HepG2 (cell line): ENCODE data around the gene ASXL1. TPM values are rescaled to one million over a fixed set of nuclear protein-coding genes. Genes with fewer than 3 reads are reported as not detected.

Experiments used
- ARHGAP35 ChIP-seq: sonication (generic); formaldehyde crosslinking; IDR thresholded peaks from 2 replicates; pipeline ENCODE4 v1.9.0; 2022; ENCODE audit warnings: mild to moderate bottlenecking, inconsistent platforms, moderate library complexity, missing genetic modification reagents, borderline replicate concordance
- CHD4 ChIP-seq: fragments of 200-600 bp; sonication (generic); IDR thresholded peaks from 2 replicates; pipeline ENCODE4 v1.7.0; 2017; ENCODE audit warnings: mild to moderate bottlenecking, low read length, borderline replicate concordance
- GATAD2A ChIP-seq: IDR thresholded peaks from 2 replicates; pipeline ENCODE4 v1.6.1; 2016
- NFATC3 ChIP-seq: sonication (generic); formaldehyde crosslinking; IDR thresholded peaks from 2 replicates; pipeline ENCODE4 v1.5.1; 2020; ENCODE audit warnings: mild to moderate bottlenecking, missing genetic modification reagents
- NFE2L2 ChIP-seq: fragments of 150-350 bp; IDR thresholded peaks from 2 replicates; pipeline ENCODE4 v1.6.1; 2014; ENCODE audit warnings: low read length
- NRL ChIP-seq: sonication (generic); formaldehyde crosslinking; IDR thresholded peaks from 2 replicates; pipeline ENCODE4 v1.5.0; 2020; ENCODE audit warnings: missing genetic modification reagents, mild to moderate bottlenecking, moderate library complexity, borderline replicate concordance
- SATB2 ChIP-seq: sonication (generic); formaldehyde crosslinking; IDR thresholded peaks from 2 replicates; pipeline ENCODE4 v1.5.0; 2020; ENCODE audit warnings: missing genetic modification reagents
- SOX6 ChIP-seq, 2 experiments: fragments of 450-650 bp in 1 of 2; sonication (generic) in 1 of 2; formaldehyde crosslinking in 1 of 2; IDR thresholded peaks; 2 replicates each; pipeline versions ENCODE4 v1.4.0 to v1.6.1; 2017 to 2020; ENCODE audit warnings: antibody characterized with exemption in 1 of 2, mild to moderate bottlenecking in 1 of 2, missing genetic modification reagents in 1 of 2
- TCF12 ChIP-seq, 2 experiments: fragments of 450-650 bp in 1 of 2; sonication (generic) in 1 of 2; formaldehyde crosslinking in 1 of 2; IDR thresholded peaks; 2 replicates each; pipeline versions ENCODE4 v1.6.1 to v1.8.0; 2017 to 2022; ENCODE audit warnings: antibody characterized with exemption in 1 of 2, mild to moderate bottlenecking in 1 of 2, missing genetic modification reagents in 1 of 2, moderate library complexity in 1 of 2
- ZMYM2 ChIP-seq: sonication (generic); formaldehyde crosslinking; IDR thresholded peaks from 2 replicates; pipeline ENCODE4 v1.8.0; 2022; ENCODE audit warnings: mild to moderate bottlenecking, missing genetic modification reagents
- ZNF232 ChIP-seq: sonication (generic); formaldehyde crosslinking; IDR thresholded peaks from 2 replicates; pipeline ENCODE4 v1.4.0; 2020; ENCODE audit warnings: missing genetic modification reagents, borderline replicate concordance
- ZNF563 ChIP-seq: sonication (generic); formaldehyde crosslinking; IDR thresholded peaks from 2 replicates; pipeline ENCODE4 v1.8.0; 2022; ENCODE audit warnings: mild to moderate bottlenecking, moderate library complexity, missing genetic modification reagents
- ZNF782 ChIP-seq: sonication (generic); formaldehyde crosslinking; IDR thresholded peaks from 2 replicates; pipeline ENCODE4 v1.4.0; 2020; ENCODE audit warnings: missing genetic modification reagents, mild to moderate bottlenecking, borderline replicate concordance
- polyA plus RNA-seq, 8 experiments: library from polyadenylated mRNA; depleted of rRNA in 3 of 8; stranded (reverse) in 7 of 8; unstranded in 1 of 8; fragments of >200 nt; fragmentation: Illumina TruSeq in 4 of 8; extraction: Trizol in 4 of 8; gene quantifications; 2 replicates each; pipeline versions ENCODE4 v1.2.1 to v1.2.3, GENCODE V29; 2011 to 2016; ENCODE audit warnings: low read depth in 4 of 8, missing spikeins in 1 of 8, mixed read lengths in 1 of 8; ENCODE audit not compliant: insufficient read depth in 1 of 8
- total RNA-seq, 5 experiments: library from RNA; depleted of rRNA; stranded (reverse); fragments of >200 nt; fragmentation: Illumina TruSeq; extraction: Trizol; gene quantifications; 2 replicates each; pipeline ENCODE4 v1.2.3, GENCODE V29; 2016; ENCODE audit warnings: low read depth in 1 of 5
- TF ChIP-seq, protein P1 (sequence below), 2 experiments: IDR thresholded peaks; 2 replicates each; pipeline ENCODE4 v1.6.1; 2011 to 2012; ENCODE audit warnings: low read length in 2 of 2, borderline replicate concordance in 1 of 2, low read depth in 1 of 2, mild to moderate bottlenecking in 1 of 2, moderate library complexity in 1 of 2
- TF ChIP-seq, protein P2 (sequence below): sonication (generic); formaldehyde crosslinking; IDR thresholded peaks from 2 replicates; pipeline ENCODE4 v1.4.0; 2020; ENCODE audit warnings: missing genetic modification reagents
- TF ChIP-seq, protein P3 (sequence below): conservative IDR thresholded peaks from 2 replicates; pipeline ENCODE4 v1.6.1; 2018; ENCODE audit warnings: missing genetic modification reagents
- TF ChIP-seq, protein P4 (sequence below): sonication (generic); formaldehyde crosslinking; IDR thresholded peaks from 2 replicates; pipeline ENCODE4 v1.4.0; 2020; ENCODE audit warnings: mild to moderate bottlenecking, low read depth, missing genetic modification reagents

Gene ASXL1
- total and polyA plus RNA-seq, 2 of the 13 experiments (the other 11 are each of a cell fraction or from before 2014, with no cell fraction given), result 62.1 to 74.8 TPM

DNA sequence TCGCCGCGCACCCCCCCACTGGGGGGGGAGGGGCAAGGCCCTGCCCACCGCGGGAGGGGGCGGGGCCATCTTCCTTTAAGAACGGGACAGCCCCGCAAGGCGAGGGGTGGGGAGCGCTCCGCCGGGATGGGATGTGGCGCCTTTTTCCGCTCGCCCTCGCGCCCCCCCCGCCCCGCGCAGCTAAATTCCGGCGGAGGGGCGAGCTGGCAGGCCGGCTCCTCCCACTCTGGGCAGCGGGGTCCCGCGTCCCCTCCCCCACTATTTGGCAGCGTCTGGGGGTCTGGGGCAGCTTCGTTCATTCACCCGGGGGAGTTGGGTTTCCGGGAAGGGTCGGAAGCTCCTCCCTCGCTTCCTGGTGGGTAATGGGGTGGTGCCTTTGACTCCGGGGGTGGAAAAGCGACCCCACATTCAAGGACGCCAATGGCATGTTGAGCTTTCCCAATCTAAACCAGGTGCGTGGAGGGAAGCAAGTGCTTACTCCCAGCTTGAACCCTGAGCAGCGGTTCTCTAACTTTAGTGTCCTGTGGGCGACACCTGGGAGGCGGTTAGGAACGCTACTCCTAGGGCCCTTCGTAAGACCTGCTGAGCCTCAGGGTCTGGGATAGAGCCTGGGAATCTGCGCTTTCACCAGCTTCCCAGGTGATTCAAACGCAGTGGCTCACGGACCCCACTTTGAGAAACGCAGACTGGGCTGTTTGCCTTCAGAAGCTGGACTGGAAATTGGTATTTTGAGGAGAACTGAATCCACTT is 927 bp downstream of the ASXL1 start (continued):
- TF ChIP-seq, protein P1, sequence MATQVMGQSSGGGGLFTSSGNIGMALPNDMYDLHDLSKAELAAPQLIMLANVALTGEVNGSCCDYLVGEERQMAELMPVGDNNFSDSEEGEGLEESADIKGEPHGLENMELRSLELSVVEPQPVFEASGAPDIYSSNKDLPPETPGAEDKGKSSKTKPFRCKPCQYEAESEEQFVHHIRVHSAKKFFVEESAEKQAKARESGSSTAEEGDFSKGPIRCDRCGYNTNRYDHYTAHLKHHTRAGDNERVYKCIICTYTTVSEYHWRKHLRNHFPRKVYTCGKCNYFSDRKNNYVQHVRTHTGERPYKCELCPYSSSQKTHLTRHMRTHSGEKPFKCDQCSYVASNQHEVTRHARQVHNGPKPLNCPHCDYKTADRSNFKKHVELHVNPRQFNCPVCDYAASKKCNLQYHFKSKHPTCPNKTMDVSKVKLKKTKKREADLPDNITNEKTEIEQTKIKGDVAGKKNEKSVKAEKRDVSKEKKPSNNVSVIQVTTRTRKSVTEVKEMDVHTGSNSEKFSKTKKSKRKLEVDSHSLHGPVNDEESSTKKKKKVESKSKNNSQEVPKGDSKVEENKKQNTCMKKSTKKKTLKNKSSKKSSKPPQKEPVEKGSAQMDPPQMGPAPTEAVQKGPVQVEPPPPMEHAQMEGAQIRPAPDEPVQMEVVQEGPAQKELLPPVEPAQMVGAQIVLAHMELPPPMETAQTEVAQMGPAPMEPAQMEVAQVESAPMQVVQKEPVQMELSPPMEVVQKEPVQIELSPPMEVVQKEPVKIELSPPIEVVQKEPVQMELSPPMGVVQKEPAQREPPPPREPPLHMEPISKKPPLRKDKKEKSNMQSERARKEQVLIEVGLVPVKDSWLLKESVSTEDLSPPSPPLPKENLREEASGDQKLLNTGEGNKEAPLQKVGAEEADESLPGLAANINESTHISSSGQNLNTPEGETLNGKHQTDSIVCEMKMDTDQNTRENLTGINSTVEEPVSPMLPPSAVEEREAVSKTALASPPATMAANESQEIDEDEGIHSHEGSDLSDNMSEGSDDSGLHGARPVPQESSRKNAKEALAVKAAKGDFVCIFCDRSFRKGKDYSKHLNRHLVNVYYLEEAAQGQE (IDR thresholded peaks at IDR 0.05; ENCODE audit: borderline replicate concordance in 1 of 2, low read depth in 1 of 2, low read length in 2 of 2), result no peak
- TF ChIP-seq, protein P2, sequence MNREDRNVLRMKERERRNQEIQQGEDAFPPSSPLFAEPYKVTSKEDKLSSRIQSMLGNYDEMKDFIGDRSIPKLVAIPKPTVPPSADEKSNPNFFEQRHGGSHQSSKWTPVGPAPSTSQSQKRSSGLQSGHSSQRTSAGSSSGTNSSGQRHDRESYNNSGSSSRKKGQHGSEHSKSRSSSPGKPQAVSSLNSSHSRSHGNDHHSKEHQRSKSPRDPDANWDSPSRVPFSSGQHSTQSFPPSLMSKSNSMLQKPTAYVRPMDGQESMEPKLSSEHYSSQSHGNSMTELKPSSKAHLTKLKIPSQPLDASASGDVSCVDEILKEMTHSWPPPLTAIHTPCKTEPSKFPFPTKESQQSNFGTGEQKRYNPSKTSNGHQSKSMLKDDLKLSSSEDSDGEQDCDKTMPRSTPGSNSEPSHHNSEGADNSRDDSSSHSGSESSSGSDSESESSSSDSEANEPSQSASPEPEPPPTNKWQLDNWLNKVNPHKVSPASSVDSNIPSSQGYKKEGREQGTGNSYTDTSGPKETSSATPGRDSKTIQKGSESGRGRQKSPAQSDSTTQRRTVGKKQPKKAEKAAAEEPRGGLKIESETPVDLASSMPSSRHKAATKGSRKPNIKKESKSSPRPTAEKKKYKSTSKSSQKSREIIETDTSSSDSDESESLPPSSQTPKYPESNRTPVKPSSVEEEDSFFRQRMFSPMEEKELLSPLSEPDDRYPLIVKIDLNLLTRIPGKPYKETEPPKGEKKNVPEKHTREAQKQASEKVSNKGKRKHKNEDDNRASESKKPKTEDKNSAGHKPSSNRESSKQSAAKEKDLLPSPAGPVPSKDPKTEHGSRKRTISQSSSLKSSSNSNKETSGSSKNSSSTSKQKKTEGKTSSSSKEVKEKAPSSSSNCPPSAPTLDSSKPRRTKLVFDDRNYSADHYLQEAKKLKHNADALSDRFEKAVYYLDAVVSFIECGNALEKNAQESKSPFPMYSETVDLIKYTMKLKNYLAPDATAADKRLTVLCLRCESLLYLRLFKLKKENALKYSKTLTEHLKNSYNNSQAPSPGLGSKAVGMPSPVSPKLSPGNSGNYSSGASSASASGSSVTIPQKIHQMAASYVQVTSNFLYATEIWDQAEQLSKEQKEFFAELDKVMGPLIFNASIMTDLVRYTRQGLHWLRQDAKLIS, result no peak; the same call in 1 of the 2 replicates
- no peak for TF ChIP-seq NFE2L2
- no peak for TF ChIP-seq SOX6 (IDR thresholded peaks at IDR 0.05)
- no peak; the same call in 1 of the 2 replicates for TF ChIP-seq SOX6 (CRISPR knock-in tag; IDR thresholded peaks at IDR 0.05)
- TF ChIP-seq ZMYM2 (CRISPR knock-in tag), result no peak; the same call in 1 of the 2 replicates
- peak; percentile 97 for TF ChIP-seq NFATC3 (CRISPR knock-in tag)
- TF ChIP-seq, protein P3, sequence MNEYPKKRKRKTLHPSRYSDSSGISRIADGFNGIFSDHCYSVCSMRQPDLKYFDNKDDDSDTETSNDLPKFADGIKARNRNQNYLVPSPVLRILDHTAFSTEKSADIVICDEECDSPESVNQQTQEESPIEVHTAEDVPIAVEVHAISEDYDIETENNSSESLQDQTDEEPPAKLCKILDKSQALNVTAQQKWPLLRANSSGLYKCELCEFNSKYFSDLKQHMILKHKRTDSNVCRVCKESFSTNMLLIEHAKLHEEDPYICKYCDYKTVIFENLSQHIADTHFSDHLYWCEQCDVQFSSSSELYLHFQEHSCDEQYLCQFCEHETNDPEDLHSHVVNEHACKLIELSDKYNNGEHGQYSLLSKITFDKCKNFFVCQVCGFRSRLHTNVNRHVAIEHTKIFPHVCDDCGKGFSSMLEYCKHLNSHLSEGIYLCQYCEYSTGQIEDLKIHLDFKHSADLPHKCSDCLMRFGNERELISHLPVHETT, result peak; percentile 70; the same call in 1 of the 2 replicates
- TF ChIP-seq ZNF782 (CRISPR knock-in tag), result peak; percentile 70; the same call in 1 of the 2 replicates
- no peak for TF ChIP-seq TCF12 (IDR thresholded peaks at IDR 0.05)
- TF ChIP-seq TCF12 (CRISPR knock-in tag; IDR thresholded peaks at IDR 0.05), result no peak
- TF ChIP-seq ZNF563, result peak; percentile 23; the same call in 1 of the 2 replicates
- TF ChIP-seq SATB2 (CRISPR knock-in tag), result 0 out of 2 replicates have a peak, but pooled peaks have one; percentile 56
- TF ChIP-seq, protein P4, sequence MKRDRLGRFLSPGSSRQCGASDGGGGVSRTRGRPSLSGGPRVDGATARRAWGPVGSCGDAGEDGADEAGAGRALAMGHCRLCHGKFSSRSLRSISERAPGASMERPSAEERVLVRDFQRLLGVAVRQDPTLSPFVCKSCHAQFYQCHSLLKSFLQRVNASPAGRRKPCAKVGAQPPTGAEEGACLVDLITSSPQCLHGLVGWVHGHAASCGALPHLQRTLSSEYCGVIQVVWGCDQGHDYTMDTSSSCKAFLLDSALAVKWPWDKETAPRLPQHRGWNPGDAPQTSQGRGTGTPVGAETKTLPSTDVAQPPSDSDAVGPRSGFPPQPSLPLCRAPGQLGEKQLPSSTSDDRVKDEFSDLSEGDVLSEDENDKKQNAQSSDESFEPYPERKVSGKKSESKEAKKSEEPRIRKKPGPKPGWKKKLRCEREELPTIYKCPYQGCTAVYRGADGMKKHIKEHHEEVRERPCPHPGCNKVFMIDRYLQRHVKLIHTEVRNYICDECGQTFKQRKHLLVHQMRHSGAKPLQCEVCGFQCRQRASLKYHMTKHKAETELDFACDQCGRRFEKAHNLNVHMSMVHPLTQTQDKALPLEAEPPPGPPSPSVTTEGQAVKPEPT (CRISPR knock-in tag), result no peak; the same call in 1 of the 2 replicates
- TF ChIP-seq NRL, result peak; percentile 88; the same call in 1 of the 2 replicates
- 0 out of 2 replicates have a peak, but pooled peaks have one; percentile 45 for TF ChIP-seq ARHGAP35 (CRISPR knock-in tag)
- no peak for TF ChIP-seq ZNF232 (CRISPR knock-in tag)
- TF ChIP-seq GATAD2A (CRISPR knock-in tag), result no peak
- 0 out of 2 replicates have a peak, but pooled peaks have one; percentile 84 for TF ChIP-seq CHD4
